Caco-2 (cell line): ENCODE results near the gene PARD3B. TPM values are rescaled to one million over a fixed set of nuclear protein-coding genes. Genes with fewer than 3 reads are reported as not detected.

Source experiments
- BruUV-seq: library from RNA; stranded (reverse); fragments of 400-500 nt; replicated peaks from 2 replicates; lab custom pipeline; 2021; lab: Mats Ljungman, UMichigan
- CTCF ChIA-PET: fragments of 300-600 bp; sonication (Branson Sonifier 250); formaldehyde crosslinking; loops from one replicate; lab custom pipeline; 2022; ENCODE audit warnings: antibody characterized with exemption; lab: Charles Lee
- POLR2A ChIA-PET: fragments of 300-600 bp; sonication (Branson Sonifier 250); formaldehyde crosslinking; loops from one replicate; lab custom pipeline; 2022; ENCODE audit warnings: antibody characterized with exemption; lab: Charles Lee
- DNase-seq, 2 experiments: peaks; one replicate each; pipeline versions ENCODE4 v3.0.0 to v3.0.0-alpha.2; 2020 to 2022
- H3K27me3 ChIP-seq: replicated peaks from 2 replicates; pipeline ENCODE4 v1.6.0; 2011; ENCODE audit warnings: low read length; ENCODE audit not compliant: control insufficient read depth, insufficient read depth
- H3K36me3 ChIP-seq: 2 replicates; pipeline ENCODE4 v1.5.1; 2011; ENCODE audit warnings: low read length; ENCODE audit not compliant: control insufficient read depth, insufficient read depth
- H3K4me1 ChIP-seq: fragments of 250-450 bp; sonication (Bioruptor Pico); 2 replicates; pipeline ENCODE4 v1.5.1; 2020; ENCODE audit warnings: mild to moderate bottlenecking
- H3K4me3 ChIP-seq: 2 replicates; pipeline ENCODE4 v1.5.1; 2011; ENCODE audit warnings: low read depth, mild to moderate bottlenecking, control low read depth, low read length
- H3K9me3 ChIP-seq: fragments of 250-450 bp; sonication (Bioruptor Pico); 2 replicates; pipeline ENCODE4 v1.5.1; 2020; ENCODE audit warnings: mild to moderate bottlenecking, moderate library complexity
- H3K27ac Mint-ChIP-seq: one replicate; pipeline ENCODE4 v1.8.0; 2022; ENCODE audit warnings: mixed read lengths; ENCODE audit not compliant: unreplicated experiment
- H3K27me3 Mint-ChIP-seq: one replicate; pipeline ENCODE4 v1.8.0; 2022; ENCODE audit warnings: mixed read lengths; ENCODE audit not compliant: insufficient read depth, unreplicated experiment
- H3K36me3 Mint-ChIP-seq: one replicate; pipeline ENCODE4 v1.8.0; 2022; ENCODE audit warnings: mild to moderate bottlenecking, mixed read lengths; ENCODE audit not compliant: insufficient read depth, unreplicated experiment
- H3K4me1 Mint-ChIP-seq: one replicate; pipeline ENCODE4 v1.8.0; 2022; ENCODE audit warnings: low read depth, mixed read lengths; ENCODE audit not compliant: unreplicated experiment
- H3K4me3 Mint-ChIP-seq: one replicate; pipeline ENCODE4 v1.8.0; 2022; ENCODE audit warnings: mild to moderate bottlenecking, moderate library complexity, mixed read lengths; ENCODE audit not compliant: unreplicated experiment
- H3K9me3 Mint-ChIP-seq: one replicate; pipeline ENCODE4 v1.8.0; 2022; ENCODE audit warnings: mixed read lengths; ENCODE audit not compliant: unreplicated experiment
- CTCF ChIP-seq, 2 experiments: fragments of 200-600 bp in 1 of 2; IDR thresholded peaks; 1 replicate in 1 of 2; 2 replicates in 1 of 2; pipeline versions ENCODE4 v1.5.1 to v1.8.0; 2011 to 2022; ENCODE audit warnings: antibody characterized with exemption in 1 of 2, control low read depth in 1 of 2, inconsistent platforms in 1 of 2, low read depth in 1 of 2, low read length in 1 of 2, mild to moderate bottlenecking in 1 of 2, moderate library complexity in 1 of 2; ENCODE audit not compliant: insufficient read depth in 1 of 2, severe bottlenecking in 1 of 2, unreplicated experiment in 1 of 2
- intact Hi-C: fragments of 100-400 bp; cut with micrococcal nuclease; formaldehyde crosslinking; loops from one replicate; pipeline ENCODE4 v1.10.0; 2022; ENCODE audit not compliant: unreplicated experiment
- total RNA-seq: library from RNA; stranded (reverse); gene quantifications from 2 replicates; pipeline ENCODE4 v1.2.3, GENCODE V29; 2022

PARD3B gene
- total RNA-seq, 1 experiment from 2014 or later: 68.9 TPM

GRCh38 chr2:205494537-205495235, 949.4 kb downstream of the PARD3B start:
- peak overlapping the region; percentile 62 for H3K27ac Mint-ChIP-seq

GRCh38 chr2:205495819-205496218, 950.5 kb downstream of the PARD3B start:
- H3K27me3 ChIP-seq: no peaks in the 10 kb centered on the region
- H3K9me3 ChIP-seq: no peaks in the 10 kb centered on the region
- no TSS peak for BruUV-seq
- H3K4me1 ChIP-seq: peaks cover 27% of the 10 kb centered on the region
- H3K4me3 Mint-ChIP-seq: peak overlapping the region; percentile 4
- H3K4me3 ChIP-seq: no peak overlapping the region
- peaks cover 8% of the 10 kb centered on the region for H3K9me3 Mint-ChIP-seq
- H3K27ac Mint-ChIP-seq: peak overlapping the region; percentile 62
- H3K36me3 Mint-ChIP-seq: peaks cover 17% of the 10 kb centered on the region
- ChIA-PET POLR2A (interaction anchor here (1.3 kb wide), 1 partner anchor 15 kb away, joined by 4 read pairs; no protein-coding TSS in a partner anchor), CTCF (no interaction called here)
- peaks cover 35% of the 10 kb centered on the region for H3K4me1 Mint-ChIP-seq
- no peak for DNase-seq
- no peaks in the 10 kb centered on the region for H3K27me3 Mint-ChIP-seq
- intact Hi-C loops: loop anchor here (2.0 kb wide), 1 partner anchor 59 kb away; no protein-coding TSS in a partner anchor
- H3K36me3 ChIP-seq: no peaks in the 10 kb centered on the region
- no peak for TF ChIP-seq CTCF (IDR thresholded peaks at IDR 0.05; ENCODE audit: insufficient read depth in 1 of 2, low read depth in 1 of 2, low read length in 1 of 2, severe bottlenecking in 1 of 2, unreplicated experiment in 1 of 2)

More at GRCh38 chr2:205494537-205495235, 949.4 kb downstream of the PARD3B start:
- H3K36me3 ChIP-seq: no peaks in the 10 kb centered on the region
- H3K9me3 ChIP-seq: no peaks in the 10 kb centered on the region
- Mint-ChIP-seq H3K27me3 (no peaks in the 10 kb centered on the region), H3K36me3 (peaks cover 17% of the 10 kb centered on the region), H3K4me1 (peaks cover 26% of the 10 kb centered on the region), H3K9me3 (peaks cover 8% of the 10 kb centered on the region), H3K4me3 (no peak overlapping the region)
- H3K27me3 ChIP-seq: no peaks in the 10 kb centered on the region
- no peak for TF ChIP-seq CTCF (IDR thresholded peaks at IDR 0.05; ENCODE audit: insufficient read depth in 1 of 2, low read depth in 1 of 2, low read length in 1 of 2, severe bottlenecking in 1 of 2, unreplicated experiment in 1 of 2)
- DNase-seq: no peak
- H3K4me3 ChIP-seq: no peak overlapping the region
- POLR2A ChIA-PET: interaction anchor here (1.3 kb wide), 1 partner anchor 16 kb away, joined by 4 read pairs; no protein-coding TSS in a partner anchor
- no TSS peak for BruUV-seq
- CTCF ChIA-PET: interaction anchor here (0.7 kb wide), 1 partner anchor 11 kb away, joined by 3 read pairs; no protein-coding TSS in a partner anchor
- H3K4me1 ChIP-seq: peaks cover 27% of the 10 kb centered on the region
- intact Hi-C loops: no loop called here

GRCh38 chr2:205496370-205496769, 951.1 kb downstream of the PARD3B start:
- ChIA-PET CTCF (interaction anchor here (0.7 kb wide), 1 partner anchor 235 kb away, joined by 4 read pairs; no protein-coding TSS in a partner anchor), POLR2A (no interaction called here)
- Histone ChIP-seq H3K4me3 (no peak overlapping the region), H3K4me1 (peaks cover 27% of the 10 kb centered on the region), H3K36me3 (no peaks in the 10 kb centered on the region), H3K27me3 (no peaks in the 10 kb centered on the region), H3K9me3 (no peaks in the 10 kb centered on the region)
- H3K27ac Mint-ChIP-seq: peak overlapping the region; percentile 62
- peaks cover 21% of the 10 kb centered on the region for H3K36me3 Mint-ChIP-seq
- no peak for TF ChIP-seq CTCF (IDR thresholded peaks at IDR 0.05; ENCODE audit: insufficient read depth in 1 of 2, low read depth in 1 of 2, low read length in 1 of 2, severe bottlenecking in 1 of 2, unreplicated experiment in 1 of 2)
- H3K27me3 Mint-ChIP-seq: no peaks in the 10 kb centered on the region
- H3K4me3 Mint-ChIP-seq: no peak overlapping the region
- peaks cover 8% of the 10 kb centered on the region for H3K9me3 Mint-ChIP-seq
- peaks cover 35% of the 10 kb centered on the region for H3K4me1 Mint-ChIP-seq
- no TSS peak for BruUV-seq
- intact Hi-C loops: loop anchor here (2.0 kb wide), 1 partner anchor 58 kb away; no protein-coding TSS in a partner anchor
- DNase-seq: no peak
